ENCODE data around the gene ANO2. TPM values are rescaled to one million over a fixed set of nuclear protein-coding genes. Genes with fewer than 3 reads are reported as not detected.
"Not testable (repeated sequence)": the region's sequence is repeated elsewhere in the genome, so short reads cannot be mapped to it uniquely, and the experiment has no call there.

Gene ANO2
- total RNA-seq, 1 experiment from 2014 or later = not detected

DNA sequence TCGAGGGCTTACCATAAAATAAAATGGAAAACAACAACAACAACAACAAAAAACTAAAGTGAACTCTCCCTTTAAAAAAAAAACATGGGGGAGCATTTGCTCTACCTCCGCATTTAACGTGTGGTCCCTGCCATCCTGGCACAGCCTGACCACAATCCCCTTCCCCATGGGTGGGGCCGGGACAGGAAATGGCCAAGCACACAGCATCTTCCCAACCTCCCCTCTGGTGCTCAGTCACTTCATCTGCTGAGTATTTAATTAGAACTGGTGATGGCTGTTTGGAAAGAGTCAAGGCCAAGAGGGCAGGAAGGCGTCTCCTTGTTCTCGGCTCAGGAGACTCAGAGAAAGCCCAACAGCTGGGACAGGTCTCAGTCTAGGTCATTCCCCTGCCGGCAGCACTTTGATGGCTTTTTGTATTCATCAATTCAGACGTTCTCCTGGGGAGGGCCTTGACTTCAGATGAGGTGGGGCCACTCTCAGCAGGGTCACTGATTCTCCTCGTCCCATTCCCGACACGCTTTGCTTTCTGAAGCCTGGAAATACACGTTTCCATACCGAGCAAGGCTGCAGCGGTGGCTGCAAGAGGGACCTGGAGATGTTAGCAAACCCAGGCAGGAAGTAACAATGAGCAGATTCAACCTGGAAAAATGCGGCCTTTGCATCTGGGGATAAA lies 44.4 kb downstream of the ANO2 start:
- DNase-seq (ENCODE audit: low spot score) = no peak
- in situ Hi-C loops (cut with HindIII; ENCODE audit: low sequenced_read_pairs) = no loop called here

GRCh38 chr12:5900076-5900475 lies 45.0 kb downstream of the ANO2 start:
- in situ Hi-C loops (cut with HindIII; ENCODE audit: low sequenced_read_pairs) = no loop called here

GRCh38 chr12:5899675-5900074 lies 45.4 kb downstream of the ANO2 start:
- DNase-seq (ENCODE audit: low spot score) = no peak

More at GRCh38 chr12:5900076-5900475, 45.0 kb downstream of the ANO2 start:
- DNase-seq (ENCODE audit: low spot score) = no peak

DNA sequence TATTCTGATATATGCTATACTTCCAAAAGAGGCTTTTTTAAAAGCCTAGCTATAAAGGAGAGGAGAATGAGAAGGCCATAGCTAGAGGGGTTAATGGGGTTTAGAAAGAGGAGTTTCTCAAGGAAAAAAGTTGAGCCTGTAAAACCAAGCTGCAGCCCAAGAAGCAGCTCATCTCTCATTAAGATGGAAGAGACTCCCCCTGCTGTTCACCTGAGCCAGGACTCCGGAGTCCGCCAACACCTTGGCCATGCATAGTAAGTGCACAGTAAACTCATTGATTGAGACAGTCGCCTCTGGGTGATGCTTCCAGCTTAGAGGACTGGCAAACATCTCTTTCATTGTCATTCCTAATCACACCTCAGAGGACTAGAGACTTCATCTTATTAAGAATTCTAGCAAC lies 46.2 kb downstream of the ANO2 start:
- in situ Hi-C loops (cut with HindIII; ENCODE audit: low sequenced_read_pairs) = no loop called here
- DNase-seq (ENCODE audit: low spot score) = no peak

More at GRCh38 chr12:5899675-5900074, 45.4 kb downstream of the ANO2 start:
- in situ Hi-C loops (cut with HindIII; ENCODE audit: low sequenced_read_pairs) = no loop called here

GRCh38 chr12:5889381-5890047 lies 55.5 kb downstream of the ANO2 start:
- no peak for DNase-seq (ENCODE audit: low spot score)
- in situ Hi-C loops (cut with HindIII; ENCODE audit: low sequenced_read_pairs) = no loop called here

DNA sequence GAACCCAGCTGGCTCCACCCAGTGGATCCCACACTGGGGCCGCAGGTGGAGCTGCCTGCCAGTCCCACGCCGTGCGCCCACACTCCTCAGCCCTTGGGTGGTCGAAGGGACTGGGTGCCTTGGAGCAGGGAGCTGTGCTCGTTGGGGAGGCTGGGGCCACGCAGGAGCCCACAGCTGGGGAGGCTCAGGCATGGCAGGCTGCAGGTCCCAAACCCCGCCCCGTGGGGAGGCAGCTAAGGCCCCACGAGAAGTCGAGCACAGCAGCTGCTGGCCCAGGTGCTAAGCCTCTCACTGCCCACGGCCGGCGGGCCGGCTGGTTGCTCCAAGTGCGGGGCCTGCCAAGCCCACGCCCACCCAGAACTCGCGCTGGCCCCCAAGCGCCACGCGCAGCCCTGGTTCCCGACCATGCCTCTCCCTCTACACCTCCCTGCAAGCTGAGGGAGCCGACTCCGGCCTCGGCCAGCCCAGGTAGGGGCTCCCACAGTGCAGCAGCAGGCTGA lies 56.2 kb downstream of the ANO2 start:
- in situ Hi-C loops (cut with HindIII; ENCODE audit: low sequenced_read_pairs) = no loop called here
- DNase-seq (ENCODE audit: low spot score) = no peak

- in situ Hi-C loops (cut with HindIII; ENCODE audit: low sequenced_read_pairs); DNase-seq (ENCODE audit: low spot score): not testable (repeated sequence)
These were observed 57.2 kb downstream of the ANO2 start for GRCh38 chr12:5887819-5888218.

DNA sequence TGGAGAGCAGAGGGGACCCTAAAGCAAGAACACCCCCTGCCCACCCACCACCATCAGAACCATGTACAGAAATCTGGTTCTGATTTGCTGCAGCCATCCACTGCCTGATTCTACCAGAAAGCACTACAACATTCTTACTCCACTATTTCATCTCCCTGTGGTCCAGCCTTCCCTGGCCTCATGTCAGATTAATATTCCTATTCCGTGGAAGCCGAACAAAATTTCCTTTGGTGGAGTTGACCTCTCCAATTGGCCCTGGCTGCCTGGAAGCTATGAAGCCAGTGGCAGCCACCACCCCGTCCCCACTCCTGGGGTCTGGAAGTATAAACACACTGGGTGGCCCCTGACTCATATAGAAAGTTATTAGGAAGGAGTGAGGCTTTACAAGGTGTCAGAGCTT lies 60.2 kb downstream of the ANO2 start:
- in situ Hi-C loops (cut with HindIII; ENCODE audit: low sequenced_read_pairs) = no loop called here
- DNase-seq (ENCODE audit: low spot score) = no peak

- no peak for DNase-seq (ENCODE audit: low spot score)
- in situ Hi-C loops (cut with HindIII; ENCODE audit: low sequenced_read_pairs) = no loop called here
These were observed 60.8 kb downstream of the ANO2 start for GRCh38 chr12:5884285-5884684.

- in situ Hi-C loops (cut with HindIII; ENCODE audit: low sequenced_read_pairs) = no loop called here
- DNase-seq (ENCODE audit: low spot score) = no peak
These were observed 62.4 kb downstream of the ANO2 start for GRCh38 chr12:5882511-5883190.

- in situ Hi-C loops (cut with HindIII; ENCODE audit: low sequenced_read_pairs) = no loop called here
- DNase-seq (ENCODE audit: low spot score) = no peak
These were observed 63.4 kb downstream of the ANO2 start for GRCh38 chr12:5881666-5882065.

- DNase-seq (ENCODE audit: low spot score) = no peak
- in situ Hi-C loops (cut with HindIII; ENCODE audit: low sequenced_read_pairs) = no loop called here
These were observed 63.9 kb downstream of the ANO2 start for GRCh38 chr12:5881101-5881606.

DNA sequence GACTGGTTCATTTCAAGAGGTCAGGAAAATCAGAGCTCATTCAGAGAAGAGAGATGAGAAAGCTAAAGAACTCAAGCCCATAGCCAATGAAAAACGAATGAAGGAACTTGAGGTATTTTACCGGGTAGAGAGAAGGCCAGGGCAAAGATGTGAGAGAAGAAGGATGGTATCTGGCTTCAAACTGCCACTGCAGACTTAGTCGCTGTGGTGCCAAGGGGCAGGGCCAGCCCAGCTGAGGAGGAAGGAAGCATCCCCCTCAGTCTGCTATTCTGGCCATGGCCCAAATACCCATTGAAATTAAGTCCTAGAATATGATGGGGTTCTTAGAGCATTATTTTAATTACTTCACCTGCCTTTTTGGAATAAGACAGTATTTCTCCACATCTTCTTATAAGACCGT lies 69.2 kb downstream of the ANO2 start:
- in situ Hi-C loops (cut with HindIII; ENCODE audit: low sequenced_read_pairs) = no loop called here
- no peak for DNase-seq (ENCODE audit: low spot score)

GRCh38 chr12:5874514-5874913 lies 70.5 kb downstream of the ANO2 start:
- in situ Hi-C loops (cut with HindIII; ENCODE audit: low sequenced_read_pairs) = no loop called here
- DNase-seq (ENCODE audit: low spot score) = no peak

DNA sequence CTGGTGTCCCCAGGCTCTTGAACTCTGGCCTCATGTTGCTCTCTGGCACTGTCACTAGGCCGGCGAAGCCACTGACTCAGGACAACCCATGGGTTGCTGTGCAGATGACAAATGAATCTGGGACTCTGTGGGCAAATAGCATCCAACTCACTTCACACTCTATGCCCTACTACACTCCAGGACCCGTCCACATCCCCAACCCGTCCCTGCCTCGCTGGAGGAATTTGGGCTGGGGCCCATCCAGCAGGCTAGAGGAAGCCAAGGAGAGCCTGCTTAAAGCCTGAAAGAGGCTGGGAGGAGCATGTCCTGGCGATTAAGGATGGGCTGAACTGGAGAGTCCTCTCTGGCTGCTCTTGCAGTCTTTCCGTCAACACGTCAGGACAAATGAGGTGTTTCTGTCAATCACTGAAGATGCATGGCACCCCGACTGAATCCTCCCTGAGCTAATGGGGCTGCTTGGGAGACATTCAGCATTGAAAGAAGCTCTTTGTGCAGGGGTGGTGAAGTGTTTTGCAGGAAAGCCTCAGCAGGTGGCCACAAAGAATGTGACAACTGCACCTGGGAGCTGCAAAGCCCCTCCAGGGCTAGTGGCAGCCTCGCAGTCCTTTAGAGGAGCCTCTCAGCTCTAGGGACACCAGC lies 71.7 kb downstream of the ANO2 start:
- DNase-seq (ENCODE audit: low spot score) = no peak
- in situ Hi-C loops (cut with HindIII; ENCODE audit: low sequenced_read_pairs) = no loop called here

DNA sequence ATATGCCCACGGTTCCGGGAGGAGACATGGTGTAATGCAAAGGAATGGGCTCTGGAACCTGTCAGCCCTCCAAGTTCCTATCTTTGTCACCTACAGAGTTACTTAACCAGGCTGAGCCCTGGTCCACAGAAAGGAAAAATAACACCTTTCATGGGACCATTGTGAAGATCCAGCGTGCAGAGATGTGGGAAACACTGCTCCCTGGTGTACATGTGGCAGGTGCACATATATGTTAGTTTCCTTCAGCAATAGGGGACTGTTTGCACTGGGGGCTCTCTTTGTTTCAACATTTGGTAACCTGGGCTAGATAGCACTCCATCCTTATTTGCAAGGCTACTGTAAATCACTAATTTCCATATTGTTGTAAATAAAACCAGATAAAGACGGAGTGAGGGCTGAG lies 72.3 kb downstream of the ANO2 start:
- in situ Hi-C loops (cut with HindIII; ENCODE audit: low sequenced_read_pairs) = no loop called here
- DNase-seq (ENCODE audit: low spot score) = peak; percentile 2

GRCh38 chr12:5871741-5872140 lies 73.3 kb downstream of the ANO2 start:
- in situ Hi-C loops (cut with HindIII; ENCODE audit: low sequenced_read_pairs) = no loop called here
- DNase-seq (ENCODE audit: low spot score) = no peak

DNA sequence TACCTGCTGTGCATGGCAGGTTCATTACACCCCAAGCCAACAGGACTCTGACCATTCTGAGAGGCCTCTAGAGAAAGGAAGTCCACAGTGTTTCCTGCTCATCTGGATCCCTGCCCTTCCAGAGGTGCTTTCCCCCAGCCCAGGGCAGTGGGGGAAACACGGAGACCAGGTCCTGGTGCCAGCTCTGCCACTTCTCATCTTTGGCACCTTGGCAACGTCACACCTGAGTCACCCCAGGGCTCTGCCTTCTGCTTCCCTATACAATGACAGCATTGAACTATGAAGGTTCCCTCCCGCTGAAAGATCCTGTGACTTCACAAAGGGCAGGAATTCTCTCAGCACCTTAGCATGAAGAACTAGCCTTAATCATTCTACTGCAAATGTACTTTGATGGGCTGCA lies 74.9 kb downstream of the ANO2 start:
- no peak for DNase-seq (ENCODE audit: low spot score)
- in situ Hi-C loops (cut with HindIII; ENCODE audit: low sequenced_read_pairs) = no loop called here

GRCh38 chr12:5868625-5869295 lies 76.3 kb downstream of the ANO2 start:
- in situ Hi-C loops (cut with HindIII; ENCODE audit: low sequenced_read_pairs) = no loop called here
- DNase-seq (ENCODE audit: low spot score) = no peak

All from G401 (cell line).